Uterus (tissue), 2 donors: ENCODE results near the gene TARBP2.

Experiments used
- POLR2A ChIP-seq, 2 donors: fragments of 450-650 bp; IDR thresholded peaks; one replicate each; pipeline ENCODE4 v1.6.1; 2016; ENCODE audit warnings: antibody characterized with exemption in 2 of 2, mild to moderate bottlenecking in 1 of 2, moderate library complexity in 1 of 2
- TF ChIP-seq, protein P1 (sequence below), 4 experiments: fragments of 200-600 bp in 2 of 4; fragments of 450-650 bp in 2 of 4; sonication (generic) in 2 of 4; IDR thresholded peaks; one replicate each; pipeline ENCODE4 v1.5.1; 2016 to 2019; ENCODE audit warnings: antibody characterized with exemption in 4 of 4, mild to moderate bottlenecking in 2 of 4, moderate library complexity in 1 of 4

GRCh38 chr12:53501615-53502181, 615 bp downstream of the TARBP2 start:
- TF ChIP-seq, protein P1, sequence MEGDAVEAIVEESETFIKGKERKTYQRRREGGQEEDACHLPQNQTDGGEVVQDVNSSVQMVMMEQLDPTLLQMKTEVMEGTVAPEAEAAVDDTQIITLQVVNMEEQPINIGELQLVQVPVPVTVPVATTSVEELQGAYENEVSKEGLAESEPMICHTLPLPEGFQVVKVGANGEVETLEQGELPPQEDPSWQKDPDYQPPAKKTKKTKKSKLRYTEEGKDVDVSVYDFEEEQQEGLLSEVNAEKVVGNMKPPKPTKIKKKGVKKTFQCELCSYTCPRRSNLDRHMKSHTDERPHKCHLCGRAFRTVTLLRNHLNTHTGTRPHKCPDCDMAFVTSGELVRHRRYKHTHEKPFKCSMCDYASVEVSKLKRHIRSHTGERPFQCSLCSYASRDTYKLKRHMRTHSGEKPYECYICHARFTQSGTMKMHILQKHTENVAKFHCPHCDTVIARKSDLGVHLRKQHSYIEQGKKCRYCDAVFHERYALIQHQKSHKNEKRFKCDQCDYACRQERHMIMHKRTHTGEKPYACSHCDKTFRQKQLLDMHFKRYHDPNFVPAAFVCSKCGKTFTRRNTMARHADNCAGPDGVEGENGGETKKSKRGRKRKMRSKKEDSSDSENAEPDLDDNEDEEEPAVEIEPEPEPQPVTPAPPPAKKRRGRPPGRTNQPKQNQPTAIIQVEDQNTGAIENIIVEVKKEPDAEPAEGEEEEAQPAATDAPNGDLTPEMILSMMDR (IDR thresholded peaks at IDR 0.05): no peak
- no peak for TF ChIP-seq POLR2A (IDR thresholded peaks at IDR 0.05)
